ENCODE measurements around the gene CALML4. TPM values are rescaled to one million over a fixed set of nuclear protein-coding genes. Genes with fewer than 3 reads are reported as not detected.

Gene CALML4
- total and polyA plus RNA-seq, 2 experiments from 2014 or later = 13.4 to 16.2 TPM

DNA sequence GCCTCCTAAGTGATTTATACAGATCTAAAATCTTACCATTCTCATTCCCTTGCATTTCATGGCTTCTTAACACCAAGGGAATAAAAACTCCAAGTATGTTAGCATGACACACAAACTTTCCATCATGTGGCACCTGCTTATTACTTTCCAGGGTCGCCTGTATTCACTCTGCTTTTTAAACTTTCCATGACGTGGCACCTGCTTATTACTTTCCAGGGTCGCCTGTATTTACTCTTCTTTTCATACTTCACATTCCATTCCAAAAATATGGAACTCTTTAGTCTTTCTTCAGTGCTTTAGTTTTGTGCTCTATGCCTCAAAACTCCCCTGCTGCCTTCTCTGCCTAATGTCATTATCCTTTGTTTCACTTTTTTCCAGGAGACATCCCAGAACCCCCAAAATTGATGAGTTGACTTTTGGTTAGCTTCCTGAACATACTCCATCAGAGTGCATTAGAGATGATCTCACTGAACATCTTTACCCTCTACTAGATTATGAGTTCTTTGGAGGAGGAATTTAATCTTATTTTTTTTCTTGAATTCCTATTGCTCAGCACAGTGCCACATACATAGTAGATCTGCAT, 47.0 kb downstream of the CALML4 start (continued):
- no peak for TF ChIP-seq ZNF462 (CRISPR knock-in tag; IDR thresholded peaks at IDR 0.05)

GRCh38 chr15:68157074-68157473, 48.1 kb downstream of the CALML4 start:
- no peak for DNase-seq (ENCODE audit: low spot score)
- H3K36me3 ChIP-seq (ENCODE audit: insufficient read depth) = peaks cover 11% of the 10 kb centered on the region
- no peak overlapping the region for H2AFZ ChIP-seq
- no peaks in the 10 kb centered on the region for H3K4me1 ChIP-seq (ENCODE audit: insufficient read depth)
- H3K9me2 ChIP-seq (ENCODE audit: insufficient read depth) = no peaks in the 10 kb centered on the region
- H4K20me1 ChIP-seq (replicated peaks; ENCODE audit: insufficient read depth) = no peaks in the 10 kb centered on the region
- no peak for ATAC-seq
- Mint-ChIP-seq H3K27me3 (ENCODE audit: insufficient read depth, low read depth, poor library complexity) (peaks cover 3% of the 10 kb centered on the region), H3K36me3 (ENCODE audit: low read depth) (peaks cover 17% of the 10 kb centered on the region), H3K4me1 (no peaks in the 10 kb centered on the region), H3K4me3 (no peak overlapping the region), H3K9me3 (no peaks in the 10 kb centered on the region; the same call in 1 of the 3 replicates), H3K27ac (no peak overlapping the region)
- H3K4me2 ChIP-seq = no peak overlapping the region
- no peak overlapping the region for H3K4me3 ChIP-seq
- no peaks in the 10 kb centered on the region for H3F3A ChIP-seq (replicated peaks; ENCODE audit: low read depth)
- no peak overlapping the region for H3K27ac ChIP-seq (ENCODE audit: low read depth)
- H3K27me3 ChIP-seq (ENCODE audit: insufficient read depth) = no peaks in the 10 kb centered on the region
- no peaks in the 10 kb centered on the region for H3K79me2 ChIP-seq (replicated peaks; ENCODE audit: insufficient read depth)
- TF ChIP-seq NANOG (IDR thresholded peaks at IDR 0.05; ENCODE audit: borderline replicate concordance) (no peak), EZH2phosphoT487 (IDR thresholded peaks at IDR 0.05; ENCODE audit: unreplicated experiment) (no peak), CTCF (conservative IDR thresholded peaks at IDR 0.05; ENCODE audit: low read depth in 2 of 2) (no peak), ZNF114 (CRISPR knock-in tag; IDR thresholded peaks at IDR 0.05) (no peak)
- TF ChIP-seq, protein P1, sequence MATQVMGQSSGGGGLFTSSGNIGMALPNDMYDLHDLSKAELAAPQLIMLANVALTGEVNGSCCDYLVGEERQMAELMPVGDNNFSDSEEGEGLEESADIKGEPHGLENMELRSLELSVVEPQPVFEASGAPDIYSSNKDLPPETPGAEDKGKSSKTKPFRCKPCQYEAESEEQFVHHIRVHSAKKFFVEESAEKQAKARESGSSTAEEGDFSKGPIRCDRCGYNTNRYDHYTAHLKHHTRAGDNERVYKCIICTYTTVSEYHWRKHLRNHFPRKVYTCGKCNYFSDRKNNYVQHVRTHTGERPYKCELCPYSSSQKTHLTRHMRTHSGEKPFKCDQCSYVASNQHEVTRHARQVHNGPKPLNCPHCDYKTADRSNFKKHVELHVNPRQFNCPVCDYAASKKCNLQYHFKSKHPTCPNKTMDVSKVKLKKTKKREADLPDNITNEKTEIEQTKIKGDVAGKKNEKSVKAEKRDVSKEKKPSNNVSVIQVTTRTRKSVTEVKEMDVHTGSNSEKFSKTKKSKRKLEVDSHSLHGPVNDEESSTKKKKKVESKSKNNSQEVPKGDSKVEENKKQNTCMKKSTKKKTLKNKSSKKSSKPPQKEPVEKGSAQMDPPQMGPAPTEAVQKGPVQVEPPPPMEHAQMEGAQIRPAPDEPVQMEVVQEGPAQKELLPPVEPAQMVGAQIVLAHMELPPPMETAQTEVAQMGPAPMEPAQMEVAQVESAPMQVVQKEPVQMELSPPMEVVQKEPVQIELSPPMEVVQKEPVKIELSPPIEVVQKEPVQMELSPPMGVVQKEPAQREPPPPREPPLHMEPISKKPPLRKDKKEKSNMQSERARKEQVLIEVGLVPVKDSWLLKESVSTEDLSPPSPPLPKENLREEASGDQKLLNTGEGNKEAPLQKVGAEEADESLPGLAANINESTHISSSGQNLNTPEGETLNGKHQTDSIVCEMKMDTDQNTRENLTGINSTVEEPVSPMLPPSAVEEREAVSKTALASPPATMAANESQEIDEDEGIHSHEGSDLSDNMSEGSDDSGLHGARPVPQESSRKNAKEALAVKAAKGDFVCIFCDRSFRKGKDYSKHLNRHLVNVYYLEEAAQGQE (IDR thresholded peaks at IDR 0.05; ENCODE audit: unreplicated experiment) = no peak
